DND-41 (cell line): ENCODE results near the gene SPTBN4.

ENCODE experiments used
- ATAC-seq: fragments of 200-7000 bp; cut with Tn5 transposase; 3 replicates; pipeline ENCODE4 v1.9.1; 2021; ENCODE audit warnings: low read depth; ENCODE audit not compliant: insufficient read depth
- DNase-seq: peaks from one replicate; pipeline ENCODE4 v3.0.0-alpha.2; 2020
- H2AFZ ChIP-seq: 2 replicates; pipeline ENCODE4 v1.6.0; 2012; ENCODE audit warnings: low read depth, low read length
- H3K27ac ChIP-seq: 2 replicates; pipeline ENCODE4 v1.5.1; 2012; ENCODE audit warnings: low read length, inconsistent platforms
- H3K27me3 ChIP-seq: fragments of 200-600 bp; sonication (generic); 2 replicates; pipeline ENCODE4 v1.6.0; 2012; ENCODE audit warnings: low read length, mild to moderate bottlenecking, inconsistent platforms; ENCODE audit not compliant: insufficient read depth, poor library complexity
- H3K36me3 ChIP-seq: 2 replicates; pipeline ENCODE4 v1.5.1; 2012; ENCODE audit warnings: low read length, inconsistent platforms; ENCODE audit not compliant: insufficient read depth
- H3K4me1 ChIP-seq: 2 replicates; pipeline ENCODE4 v1.5.1; 2012; ENCODE audit warnings: mild to moderate bottlenecking, low read length; ENCODE audit not compliant: insufficient read depth
- H3K4me2 ChIP-seq: 2 replicates; pipeline ENCODE4 v1.6.0; 2012; ENCODE audit warnings: mild to moderate bottlenecking, moderate library complexity, low read length, inconsistent platforms; ENCODE audit not compliant: insufficient read depth
- H3K4me3 ChIP-seq, 2 experiments: fragments of 200-600 bp in 1 of 2; shearing (Covaris generic) in 1 of 2; 2 replicates each; pipeline ENCODE4 v1.5.1; 2012 to 2016; ENCODE audit warnings: inconsistent platforms in 2 of 2, low read length in 2 of 2, mild to moderate bottlenecking in 2 of 2, low read depth in 1 of 2, moderate library complexity in 1 of 2
- H3K79me2 ChIP-seq: 2 replicates; pipeline ENCODE4 v1.6.0; 2012; ENCODE audit warnings: low read length, inconsistent platforms; ENCODE audit not compliant: insufficient read depth
- H3K9ac ChIP-seq: 2 replicates; pipeline ENCODE4 v1.6.0; 2012; ENCODE audit warnings: low read depth, mild to moderate bottlenecking, inconsistent platforms, low read length, moderate library complexity
- H3K9me3 ChIP-seq: 2 replicates; pipeline ENCODE4 v1.5.1; 2012; ENCODE audit warnings: low read length, moderate library complexity, mild to moderate bottlenecking, inconsistent platforms; ENCODE audit not compliant: insufficient read depth, severe bottlenecking
- H4K20me1 ChIP-seq: 2 replicates; pipeline ENCODE4 v1.6.0; 2012; ENCODE audit warnings: low read length; ENCODE audit not compliant: insufficient read depth
- CTCF ChIP-seq: IDR thresholded peaks from 2 replicates; pipeline ENCODE4 v1.5.1; 2012; ENCODE audit warnings: borderline replicate concordance, low read length, moderate library complexity, mild to moderate bottlenecking; ENCODE audit not compliant: poor library complexity, severe bottlenecking; ENCODE audit errors: extremely low read depth
- EZH2 ChIP-seq: IDR thresholded peaks from 3 replicates; pipeline ENCODE4 v1.6.1; 2012; ENCODE audit warnings: borderline replicate concordance, low read depth, mild to moderate bottlenecking, moderate library complexity, low read length, inconsistent platforms; ENCODE audit not compliant: severe bottlenecking

Gene SPTBN4

GRCh38 chr19:40612831-40613689, 146.3 kb downstream of the SPTBN4 start:
- H3K4me3 ChIP-seq, result no peak overlapping the region; a peak in 1 of 4 replicates
- peak overlapping the region; percentile 51; the same call in 1 of the 2 replicates for H2AFZ ChIP-seq
- H3K9ac ChIP-seq, result no peak overlapping the region
- peak; percentile 20 for DNase-seq
- ATAC-seq, result no peak
- H3K36me3 ChIP-seq, result no peaks in the 10 kb centered on the region
- peak overlapping the region; percentile 51; the same call in 1 of the 2 replicates for H3K4me2 ChIP-seq
- peaks cover 12% of the 10 kb centered on the region for H3K27me3 ChIP-seq
- H3K4me1 ChIP-seq, result peaks cover 12% of the 10 kb centered on the region
- TF ChIP-seq CTCF, result no peak
- TF ChIP-seq EZH2, result no peak
- H4K20me1 ChIP-seq, result no peaks in the 10 kb centered on the region
- no peak overlapping the region for H3K27ac ChIP-seq
- H3K79me2 ChIP-seq, result no peaks in the 10 kb centered on the region
- H3K9me3 ChIP-seq, result no peaks in the 10 kb centered on the region

GRCh38 chr19:40613690-40614621, 147.2 kb downstream of the SPTBN4 start:
- Histone ChIP-seq H4K20me1 (no peaks in the 10 kb centered on the region), H3K27me3 (peaks cover 12% of the 10 kb centered on the region), H3K36me3 (no peaks in the 10 kb centered on the region), H3K27ac (no peak overlapping the region), H3K4me1 (peaks cover 12% of the 10 kb centered on the region), H3K79me2 (no peaks in the 10 kb centered on the region), H3K9me3 (no peaks in the 10 kb centered on the region), H3K9ac (no peak overlapping the region), H2AFZ (peak overlapping the region; percentile 51), H3K4me3 (peak overlapping the region in 1 of 2 experiments; percentile 41; a peak in 2 of 4 replicates), H3K4me2 (peak overlapping the region; percentile 51)
- ATAC-seq (peak; percentile 59), DNase-seq (peak; percentile 43)
- no peak for TF ChIP-seq EZH2
- TF ChIP-seq CTCF, result no peak

GRCh38 chr19:40614622-40615411, 148.0 kb downstream of the SPTBN4 start:
- H3K4me3 ChIP-seq, result no peak overlapping the region
- no peak overlapping the region for H3K27ac ChIP-seq
- no peaks in the 10 kb centered on the region for H3K79me2 ChIP-seq
- DNase-seq (no peak), ATAC-seq (no peak)
- H4K20me1 ChIP-seq, result no peaks in the 10 kb centered on the region
- TF ChIP-seq EZH2 (no peak), CTCF (no peak)
- H2AFZ ChIP-seq, result no peak overlapping the region
- no peaks in the 10 kb centered on the region for H3K9me3 ChIP-seq
- H3K36me3 ChIP-seq, result no peaks in the 10 kb centered on the region
- H3K4me1 ChIP-seq, result peaks cover 8% of the 10 kb centered on the region
- peaks cover 6% of the 10 kb centered on the region for H3K27me3 ChIP-seq
- H3K4me2 ChIP-seq, result no peak overlapping the region
- no peak overlapping the region for H3K9ac ChIP-seq
